Measurements from ENCODE around the gene ZCCHC24.
A peak's percentile ranks its signal among the peaks of the same experiment; 100 is the strongest.

ZCCHC24 gene

GRCh38 chr10:79394664-79395063 lies 50.8 kb downstream of the ZCCHC24 start:
- no peak for DNase-seq

DNA sequence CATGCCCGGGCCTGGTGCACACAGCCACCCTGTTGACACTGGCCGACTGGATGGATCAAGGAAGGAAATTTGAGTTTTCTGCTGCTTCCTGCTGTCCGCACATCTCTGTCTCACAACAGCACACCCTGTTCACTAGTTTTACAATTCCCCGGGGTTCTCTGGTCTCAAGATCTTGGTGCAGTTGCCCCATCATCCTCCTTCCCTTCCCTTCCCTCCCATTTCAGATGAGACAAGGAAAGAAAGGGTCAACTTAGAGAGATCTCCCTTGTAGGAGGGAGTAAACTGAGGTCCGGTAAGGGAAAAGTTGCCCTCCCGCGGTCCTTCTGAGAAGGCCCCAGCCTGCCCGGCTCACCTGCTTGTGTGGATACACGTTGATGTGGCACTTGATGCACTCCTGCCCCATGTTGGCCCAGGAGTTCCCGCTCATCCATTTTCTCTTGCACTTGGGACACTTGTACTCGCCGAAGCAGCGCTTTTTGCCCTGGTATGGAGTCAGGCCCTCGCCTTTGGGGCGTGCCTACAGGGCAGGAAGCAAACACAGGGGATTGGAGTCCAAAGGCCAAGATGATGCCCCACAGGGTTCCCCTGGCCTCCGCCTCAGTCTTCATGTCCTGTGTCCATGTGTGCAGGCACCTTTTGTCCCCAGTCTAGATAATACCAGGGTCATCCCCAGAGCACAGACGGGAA lies 51.4 kb downstream of the ZCCHC24 start:
- no peak for DNase-seq

- no peak for DNase-seq
These were observed 52.1 kb downstream of the ZCCHC24 start for GRCh38 chr10:79393221-79393923.

DNA sequence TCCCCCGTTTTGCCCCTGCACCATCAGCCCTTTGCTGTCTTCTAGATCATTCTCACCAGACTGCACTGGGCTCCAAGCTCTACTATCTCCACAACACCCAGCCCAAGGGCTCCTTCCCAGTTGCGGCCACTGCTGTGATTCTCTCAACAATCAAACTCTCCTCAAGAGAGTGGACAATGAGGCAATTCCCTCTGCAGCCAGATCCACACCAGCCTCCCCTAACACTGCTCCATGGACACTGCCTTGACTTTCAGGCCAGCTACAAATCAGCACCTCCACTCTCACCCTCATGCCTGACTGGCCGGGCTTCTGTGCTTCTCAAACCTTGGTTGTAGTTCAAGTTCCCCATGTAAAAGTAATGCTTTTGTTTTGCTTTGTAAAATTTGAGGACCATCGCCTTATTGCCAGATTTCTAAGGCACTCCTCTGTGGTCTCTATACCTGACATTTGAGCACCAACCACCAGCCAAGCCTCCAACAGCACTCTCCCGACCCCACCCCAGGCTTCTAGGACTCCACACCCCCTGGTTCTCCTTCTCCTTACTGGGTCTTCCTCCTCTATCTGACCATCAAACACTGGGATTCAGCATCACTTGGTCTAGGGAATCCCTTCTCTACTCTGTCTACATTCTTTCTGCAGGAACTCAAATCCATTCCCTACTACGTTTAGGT lies 52.8 kb downstream of the ZCCHC24 start:
- DNase-seq = no peak

GRCh38 chr10:79392020-79392398 lies 53.4 kb downstream of the ZCCHC24 start:
- DNase-seq = no peak

DNA sequence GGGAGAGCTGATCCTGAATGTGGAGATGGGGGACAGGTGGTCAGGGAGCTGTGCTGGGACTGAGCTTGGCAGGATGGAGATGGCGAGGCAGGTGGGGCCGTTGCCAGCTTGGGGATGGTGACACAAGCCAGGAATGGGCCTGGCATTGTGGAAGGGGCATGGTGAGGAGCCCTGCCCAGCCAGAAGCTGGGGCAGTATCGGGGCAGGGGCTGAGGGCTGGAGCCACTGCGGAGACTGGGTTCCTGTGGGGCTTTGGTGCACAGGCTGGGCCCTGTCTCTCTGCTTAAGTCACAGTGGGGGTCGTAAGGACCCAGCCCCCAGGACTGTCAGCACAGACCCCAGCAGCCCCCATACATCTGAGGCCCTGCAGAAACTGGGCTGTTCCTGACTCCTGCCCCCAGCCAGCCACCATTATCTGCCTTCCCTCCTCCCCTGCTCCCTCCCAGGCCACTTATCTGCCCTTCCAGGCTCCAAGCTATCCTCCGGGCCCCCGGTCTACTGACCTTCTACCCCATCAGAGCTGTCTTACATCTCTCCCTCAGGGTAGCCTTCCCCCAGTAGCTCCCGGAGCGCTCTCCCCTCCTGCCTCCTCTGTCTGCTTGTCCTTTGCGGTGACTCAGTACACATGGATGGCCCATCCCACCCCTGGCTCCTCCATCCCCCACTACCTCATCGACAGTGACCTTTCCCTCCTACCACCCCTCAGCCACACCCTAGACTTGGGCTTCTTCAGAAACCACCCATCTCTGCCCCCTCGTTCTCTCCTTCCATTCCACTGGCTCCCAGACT lies 54.0 kb downstream of the ZCCHC24 start:
- no peak for DNase-seq

GRCh38 chr10:79390551-79391229 lies 54.7 kb downstream of the ZCCHC24 start:
- DNase-seq = peak; percentile 56

DNA sequence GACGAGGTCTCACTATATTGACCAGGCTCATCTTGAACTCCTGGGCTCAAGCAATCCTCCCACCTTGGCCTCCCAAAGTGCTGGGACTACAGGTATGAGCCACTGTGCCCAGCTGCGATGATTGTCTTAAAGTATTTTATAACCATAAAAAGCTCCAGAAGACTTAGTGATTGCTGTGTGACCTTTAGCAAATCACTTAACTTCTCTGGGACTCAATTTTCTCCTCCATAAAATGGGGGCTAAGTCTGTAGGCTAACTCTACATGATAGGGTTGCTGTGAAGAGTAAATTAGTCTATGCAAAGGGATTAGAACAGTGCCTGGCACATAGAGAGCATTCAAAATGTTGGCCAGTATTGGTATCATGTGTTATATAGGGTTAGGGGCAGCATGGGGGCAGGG lies 55.4 kb downstream of the ZCCHC24 start:
- no peak for DNase-seq

GRCh38 chr10:79387974-79388850 lies 57.2 kb downstream of the ZCCHC24 start:
- no peak for DNase-seq

DNA sequence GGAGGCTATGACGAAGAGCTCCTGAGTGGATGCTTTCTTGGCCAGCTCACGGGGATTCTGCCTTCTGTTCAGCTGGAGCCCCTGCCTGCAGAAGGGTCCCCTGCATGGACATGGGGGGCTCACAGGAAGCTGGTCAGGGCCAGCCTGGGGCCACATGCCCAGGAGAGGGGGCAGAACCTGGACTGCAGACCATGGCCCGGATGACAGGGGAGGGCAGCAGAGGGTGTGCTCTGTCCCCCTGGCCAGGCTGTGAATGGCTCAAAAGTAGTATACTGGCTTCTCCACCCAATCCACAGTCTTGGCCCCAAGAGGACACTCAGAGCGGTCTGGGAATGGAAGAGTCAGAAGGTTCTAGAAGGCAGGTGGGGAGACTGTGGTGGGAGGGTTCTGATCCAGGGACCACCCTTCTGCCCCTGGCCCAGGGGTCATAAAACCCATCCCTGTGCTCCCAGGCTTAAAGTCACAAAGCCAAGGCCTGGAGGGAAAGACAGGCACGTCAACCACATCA lies 57.9 kb downstream of the ZCCHC24 start:
- no peak for DNase-seq

- no peak for DNase-seq
These were observed 58.6 kb downstream of the ZCCHC24 start for GRCh38 chr10:79386637-79387465.

- no peak for DNase-seq
These were observed 59.5 kb downstream of the ZCCHC24 start for GRCh38 chr10:79385804-79386531.

GRCh38 chr10:79385392-79385795 lies 60.0 kb downstream of the ZCCHC24 start:
- no peak for DNase-seq

DNA sequence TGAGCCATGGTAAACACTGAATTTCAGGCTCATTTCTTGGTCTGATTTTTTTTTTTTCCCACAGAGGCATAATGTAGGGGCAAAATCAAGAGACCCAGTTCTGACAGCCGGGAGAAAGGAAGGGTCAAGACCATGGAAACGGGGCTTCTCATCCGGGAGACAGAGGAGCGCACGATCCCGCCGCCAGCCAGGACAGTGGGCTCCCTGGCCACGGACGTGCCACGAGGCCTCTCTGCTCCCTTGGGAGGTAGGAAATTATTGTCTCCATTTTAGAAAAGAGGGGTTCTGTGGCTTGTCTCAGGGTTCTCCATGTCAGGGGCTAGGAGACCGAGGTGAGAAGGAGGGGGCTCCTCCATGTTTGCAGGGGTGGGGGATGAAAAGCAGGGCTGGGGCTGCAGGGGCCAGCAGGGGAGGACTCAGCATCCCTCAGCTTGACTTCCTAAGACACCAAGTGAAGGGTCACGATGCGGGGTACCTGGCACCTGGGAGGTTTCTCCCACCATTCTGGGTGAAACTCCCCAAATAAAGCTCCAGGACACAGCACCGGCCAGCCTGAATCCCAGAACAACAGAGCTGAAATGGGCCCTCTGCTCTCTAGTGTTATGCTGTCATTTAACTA lies 60.5 kb downstream of the ZCCHC24 start:
- no peak for DNase-seq

DNA sequence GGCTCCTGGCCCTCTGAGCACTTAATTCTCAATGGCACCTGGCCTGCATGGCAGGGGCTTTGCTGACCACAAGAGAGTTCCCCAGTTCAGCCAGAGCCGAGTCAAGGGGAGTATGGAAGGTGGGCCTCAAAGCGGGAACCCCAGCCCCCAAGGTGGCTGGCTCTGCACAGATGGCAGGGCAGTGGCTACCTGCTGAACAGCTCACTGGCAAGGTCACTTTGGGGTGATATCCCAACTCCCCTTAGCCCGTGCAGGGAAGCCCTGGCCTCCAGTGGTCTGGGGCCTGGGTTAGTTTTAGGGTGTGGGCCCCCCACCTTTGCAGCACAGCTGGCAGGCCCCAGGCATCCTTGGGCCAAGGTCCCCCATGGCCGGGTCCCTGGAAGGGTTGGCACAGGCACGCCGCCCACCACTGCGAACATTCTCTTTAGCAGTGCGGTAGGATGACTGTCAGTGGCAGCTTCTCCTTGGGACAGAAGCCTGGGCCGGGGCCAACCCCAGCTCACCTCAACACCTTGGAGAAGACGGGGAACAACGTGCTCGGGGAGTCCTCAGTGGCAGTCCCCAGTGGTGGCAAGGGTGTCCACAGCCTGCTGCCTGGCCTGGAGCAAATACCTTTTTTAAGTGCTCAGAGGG lies 61.3 kb downstream of the ZCCHC24 start:
- DNase-seq = no peak

GRCh38 chr10:79382491-79382941 lies 62.9 kb downstream of the ZCCHC24 start:
- no peak for DNase-seq

DNA sequence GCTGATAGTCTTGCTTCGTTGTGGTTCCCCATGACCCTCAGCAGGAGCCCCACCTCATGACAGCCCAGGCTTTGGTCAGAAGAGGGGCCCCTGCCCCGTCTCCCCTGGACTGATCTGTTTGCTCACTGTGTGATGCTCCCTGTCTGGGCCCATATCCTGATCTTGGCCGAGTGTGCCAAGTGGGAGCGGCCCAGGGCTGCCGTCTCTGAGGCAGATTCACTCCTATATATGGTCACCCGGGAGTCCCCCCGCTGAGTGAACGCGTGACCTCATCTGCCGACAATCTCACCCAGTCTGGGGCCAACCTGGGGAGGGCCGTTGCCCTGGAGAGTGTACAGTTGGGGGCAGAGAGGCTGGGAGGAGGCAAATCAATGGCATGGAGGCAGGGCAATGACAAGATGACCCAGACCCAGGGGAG lies 63.6 kb downstream of the ZCCHC24 start:
- DNase-seq = no peak

DNA sequence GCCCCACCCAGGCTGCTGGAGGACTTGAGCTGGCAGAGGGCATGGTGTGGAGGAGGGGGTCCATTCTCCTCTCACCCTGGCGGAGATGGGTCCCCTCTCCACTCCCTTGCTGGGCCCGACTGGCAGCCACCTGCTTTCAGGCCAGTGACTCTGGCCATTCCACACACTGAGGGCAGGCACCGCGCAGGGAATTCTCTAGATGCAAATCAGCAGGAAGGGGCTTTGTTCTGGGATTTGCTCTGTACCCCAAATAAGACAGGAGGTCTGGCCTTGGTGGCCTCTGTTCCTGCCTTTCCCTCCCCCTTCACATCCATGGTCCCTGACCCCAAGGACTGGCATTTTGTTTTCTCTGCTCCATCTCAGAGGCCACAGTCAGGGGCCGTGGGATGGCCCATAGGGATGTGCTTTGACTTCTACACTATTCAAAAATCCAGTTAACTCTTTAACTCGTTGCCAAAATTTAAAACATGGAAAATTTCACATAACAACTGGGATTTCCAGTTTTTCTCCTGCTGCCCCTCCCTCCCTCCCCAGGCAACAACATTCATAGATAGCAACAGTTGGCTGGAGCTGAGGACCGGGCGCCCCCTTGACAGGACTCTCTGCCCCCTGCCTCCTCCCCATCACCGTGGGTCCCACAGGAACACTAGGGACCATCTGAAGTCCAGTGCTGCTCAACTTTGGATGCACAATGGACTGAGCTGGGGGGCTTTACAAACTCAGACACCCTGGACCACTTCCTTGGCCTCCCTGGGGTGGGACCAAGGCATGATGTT lies 64.3 kb downstream of the ZCCHC24 start:
- DNase-seq = no peak

Data from GDM1 (cell line).